ENCODE data around the gene TRAF6. TPM values are rescaled to one million over a fixed set of nuclear protein-coding genes. Genes with fewer than 3 reads are reported as not detected.

Gene TRAF6
- total RNA-seq, 1 experiment from 2014 or later = 14.8 TPM

GRCh38 chr11:36453678-36454077, 56.4 kb downstream of the TRAF6 start:
- CTCF ChIA-PET = interaction anchor here (1.0 kb wide), 1 partner anchor 26 kb away, joined by 3 read pairs; no protein-coding TSS in a partner anchor
- no peak overlapping the region for H3K4me3 Mint-ChIP-seq (ENCODE audit: low read depth, unreplicated experiment)
- intact Hi-C loops (cut with micrococcal nuclease; ENCODE audit: unreplicated experiment) = no loop called here
- H3K36me3 Mint-ChIP-seq (ENCODE audit: insufficient read depth, unreplicated experiment) = no peaks in the 10 kb centered on the region
- no peak overlapping the region for H3K27ac Mint-ChIP-seq (ENCODE audit: unreplicated experiment)
- H3K4me1 Mint-ChIP-seq (ENCODE audit: low read depth, unreplicated experiment) = peaks cover 50% of the 10 kb centered on the region
- peak; percentile 18 for DNase-seq
- peaks cover 11% of the 10 kb centered on the region for H3K27me3 Mint-ChIP-seq (ENCODE audit: unreplicated experiment)
- no peak for TF ChIP-seq CTCF (IDR thresholded peaks at IDR 0.05; ENCODE audit: unreplicated experiment)
- H3K9me3 Mint-ChIP-seq (ENCODE audit: low read depth, unreplicated experiment) = no peaks in the 10 kb centered on the region
- BruUV-seq (replicated peaks) = no TSS peak

- H3K4me1 Mint-ChIP-seq (ENCODE audit: low read depth, unreplicated experiment) = peaks cover 57% of the 10 kb centered on the region
- H3K4me3 Mint-ChIP-seq (ENCODE audit: low read depth, unreplicated experiment) = no peak overlapping the region
- TF ChIP-seq CTCF (IDR thresholded peaks at IDR 0.05; ENCODE audit: unreplicated experiment) = no peak
- H3K27me3 Mint-ChIP-seq (ENCODE audit: unreplicated experiment) = peaks cover 11% of the 10 kb centered on the region
- no peaks in the 10 kb centered on the region for H3K36me3 Mint-ChIP-seq (ENCODE audit: insufficient read depth, unreplicated experiment)
- no peak for DNase-seq
- no TSS peak for BruUV-seq (replicated peaks)
- CTCF ChIA-PET = interaction anchor here (0.7 to 0.8 kb wide), 2 partner anchors 26 to 76 kb away, joined by 3 read pairs; no protein-coding TSS in a partner anchor
- H3K27ac Mint-ChIP-seq (ENCODE audit: unreplicated experiment) = no peak overlapping the region
- intact Hi-C loops (cut with micrococcal nuclease; ENCODE audit: unreplicated experiment) = no loop called here
- no peaks in the 10 kb centered on the region for H3K9me3 Mint-ChIP-seq (ENCODE audit: low read depth, unreplicated experiment)
Observed at GRCh38 chr11:36452961-36453360, 57.1 kb downstream of the TRAF6 start.

GRCh38 chr11:36452236-36452940, 57.7 kb downstream of the TRAF6 start:
- no peak for DNase-seq
- no TSS peak for BruUV-seq (replicated peaks)
- no peak overlapping the region for H3K4me3 Mint-ChIP-seq (ENCODE audit: low read depth, unreplicated experiment)
- H3K9me3 Mint-ChIP-seq (ENCODE audit: low read depth, unreplicated experiment) = no peaks in the 10 kb centered on the region
- H3K4me1 Mint-ChIP-seq (ENCODE audit: low read depth, unreplicated experiment) = peaks cover 63% of the 10 kb centered on the region
- TF ChIP-seq CTCF (IDR thresholded peaks at IDR 0.05; ENCODE audit: unreplicated experiment) = no peak
- no peak overlapping the region for H3K27ac Mint-ChIP-seq (ENCODE audit: unreplicated experiment)
- CTCF ChIA-PET = interaction anchor here (0.7 to 0.8 kb wide), 3 partner anchors 26 to 76 kb away, joined by 3 read pairs; no protein-coding TSS in a partner anchor
- intact Hi-C loops (cut with micrococcal nuclease; ENCODE audit: unreplicated experiment) = no loop called here
- no peaks in the 10 kb centered on the region for H3K36me3 Mint-ChIP-seq (ENCODE audit: insufficient read depth, unreplicated experiment)
- peaks cover 11% of the 10 kb centered on the region for H3K27me3 Mint-ChIP-seq (ENCODE audit: unreplicated experiment)

- BruUV-seq (replicated peaks) = no TSS peak
- Mint-ChIP-seq H3K9me3 (ENCODE audit: low read depth, unreplicated experiment) (no peaks in the 10 kb centered on the region), H3K4me3 (ENCODE audit: low read depth, unreplicated experiment) (no peak overlapping the region), H3K4me1 (ENCODE audit: low read depth, unreplicated experiment) (peaks cover 70% of the 10 kb centered on the region), H3K27me3 (ENCODE audit: unreplicated experiment) (peaks cover 11% of the 10 kb centered on the region), H3K27ac (ENCODE audit: unreplicated experiment) (no peak overlapping the region), H3K36me3 (ENCODE audit: insufficient read depth, unreplicated experiment) (no peaks in the 10 kb centered on the region)
- DNase-seq = no peak
- CTCF ChIA-PET = interaction anchor here (0.7 kb wide), 1 partner anchor 27 kb away, joined by 3 read pairs; no protein-coding TSS in a partner anchor
- TF ChIP-seq CTCF (IDR thresholded peaks at IDR 0.05; ENCODE audit: unreplicated experiment) = no peak
- intact Hi-C loops (cut with micrococcal nuclease; ENCODE audit: unreplicated experiment) = no loop called here
Observed at GRCh38 chr11:36451681-36452080, 58.4 kb downstream of the TRAF6 start.

Data from Calu3 (cell line).